Uterus (tissue), 4 donors: Measurements from ENCODE around the gene NAV2. TPM values are rescaled to one million over a fixed set of nuclear protein-coding genes. Genes with fewer than 3 reads are reported as not detected.

ENCODE experiments used
- DNase-seq, 2 donors: peaks; one replicate each; pipeline ENCODE4 v3.0.0-alpha.2; 2019 to 2020
- H3K27ac ChIP-seq, 2 donors: fragments of 200-600 bp; sonication (generic); 1 replicate in 1 of 2; 2 replicates in 1 of 2; pipeline ENCODE4 v1.5.1; 2016 to 2018
- H3K27me3 ChIP-seq, 2 donors: fragments of 200-600 bp; sonication (generic); one replicate each; pipeline ENCODE4 v1.5.1; 2018 to 2019; ENCODE audit warnings: control low read depth in 1 of 2
- H3K36me3 ChIP-seq, 2 donors: fragments of 200-600 bp; sonication (generic); one replicate each; pipeline ENCODE4 v1.5.1; 2019; ENCODE audit warnings: control low read depth in 1 of 2
- H3K4me1 ChIP-seq, 2 donors: fragments of 200-600 bp; sonication (generic); one replicate each; pipeline ENCODE4 v1.5.1; 2018 to 2019; ENCODE audit warnings: control low read depth in 1 of 2
- H3K4me3 ChIP-seq, 2 donors: fragments of 200-600 bp; sonication (generic); 1 replicate in 1 of 2; 2 replicates in 1 of 2; pipeline ENCODE4 v1.5.1; 2018 to 2019; ENCODE audit warnings: mild to moderate bottlenecking in 1 of 2
- H3K9me3 ChIP-seq, 2 donors: fragments of 200-600 bp; sonication (generic); one replicate each; pipeline ENCODE4 v1.5.1; 2019; ENCODE audit warnings: control low read depth in 1 of 2
- POLR2A ChIP-seq, 2 donors: fragments of 450-650 bp; IDR thresholded peaks; one replicate each; pipeline ENCODE4 v1.6.1; 2016; ENCODE audit warnings: antibody characterized with exemption in 2 of 2, mild to moderate bottlenecking in 1 of 2, moderate library complexity in 1 of 2
- intact Hi-C: fragments of 100-400 bp; cut with DNase I; formaldehyde crosslinking; loops from one replicate; pipeline ENCODE4 v1.15.1; 2023; ENCODE audit warnings: low total_unique reads
- total RNA-seq, 4 donors: library from RNA; depleted of rRNA in 3 of 4; stranded (reverse); fragments of >200 nt in 3 of 4; gene quantifications; one replicate each; pipeline versions ENCODE4 v1.1.0 to v1.2.4, GENCODE V29; 2014 to 2023
- TF ChIP-seq, protein P1 (sequence below), 4 experiments: fragments of 200-600 bp in 2 of 4; fragments of 450-650 bp in 2 of 4; sonication (generic) in 2 of 4; IDR thresholded peaks; one replicate each; pipeline ENCODE4 v1.5.1; 2016 to 2019; ENCODE audit warnings: antibody characterized with exemption in 4 of 4, mild to moderate bottlenecking in 2 of 4, moderate library complexity in 1 of 4
- donor health status: DM: yes; HTN: yes; CAD: no.

The NAV2 gene
- total RNA-seq, 4 donors from 2014 or later, result 2.6 to 31.6 (median 5.7) TPM

DNA sequence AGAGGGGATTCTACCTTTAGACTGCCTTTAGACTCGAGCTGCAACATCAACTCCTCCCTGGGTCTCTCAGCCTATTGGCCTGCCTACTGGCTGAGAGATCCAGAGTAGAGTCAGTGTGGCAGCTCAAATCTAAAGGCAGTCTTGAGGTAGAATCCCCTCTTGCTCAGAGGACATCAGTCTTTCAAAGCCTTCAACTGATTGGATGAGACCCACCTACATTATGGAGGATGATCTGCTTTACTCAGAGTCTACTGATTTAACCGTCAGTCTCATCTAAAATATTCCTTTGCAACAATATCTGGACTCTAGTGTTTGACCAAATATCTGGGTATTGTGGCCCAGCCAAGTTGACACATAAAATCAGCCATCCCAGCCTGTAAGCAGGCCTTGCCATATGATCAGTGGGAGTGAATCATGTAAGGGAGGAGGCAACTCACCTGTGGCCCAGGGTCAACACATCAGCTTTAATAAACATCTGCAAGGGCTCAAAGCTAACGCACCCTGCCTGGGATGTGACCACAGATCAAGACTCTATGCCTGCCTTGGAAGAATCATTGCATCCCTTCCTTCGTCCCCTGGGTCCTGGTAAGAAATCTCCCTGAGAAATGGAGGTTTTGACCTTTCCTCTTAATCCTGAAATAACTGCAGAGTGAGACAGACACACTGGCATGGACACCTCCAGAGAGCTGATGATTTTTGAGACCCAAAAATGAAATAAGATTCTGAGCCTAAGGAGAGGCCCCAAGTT is 249.6 kb downstream of the NAV2 start:
- no peak overlapping the region for H3K4me3 ChIP-seq
- TF ChIP-seq, protein P1, sequence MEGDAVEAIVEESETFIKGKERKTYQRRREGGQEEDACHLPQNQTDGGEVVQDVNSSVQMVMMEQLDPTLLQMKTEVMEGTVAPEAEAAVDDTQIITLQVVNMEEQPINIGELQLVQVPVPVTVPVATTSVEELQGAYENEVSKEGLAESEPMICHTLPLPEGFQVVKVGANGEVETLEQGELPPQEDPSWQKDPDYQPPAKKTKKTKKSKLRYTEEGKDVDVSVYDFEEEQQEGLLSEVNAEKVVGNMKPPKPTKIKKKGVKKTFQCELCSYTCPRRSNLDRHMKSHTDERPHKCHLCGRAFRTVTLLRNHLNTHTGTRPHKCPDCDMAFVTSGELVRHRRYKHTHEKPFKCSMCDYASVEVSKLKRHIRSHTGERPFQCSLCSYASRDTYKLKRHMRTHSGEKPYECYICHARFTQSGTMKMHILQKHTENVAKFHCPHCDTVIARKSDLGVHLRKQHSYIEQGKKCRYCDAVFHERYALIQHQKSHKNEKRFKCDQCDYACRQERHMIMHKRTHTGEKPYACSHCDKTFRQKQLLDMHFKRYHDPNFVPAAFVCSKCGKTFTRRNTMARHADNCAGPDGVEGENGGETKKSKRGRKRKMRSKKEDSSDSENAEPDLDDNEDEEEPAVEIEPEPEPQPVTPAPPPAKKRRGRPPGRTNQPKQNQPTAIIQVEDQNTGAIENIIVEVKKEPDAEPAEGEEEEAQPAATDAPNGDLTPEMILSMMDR (IDR thresholded peaks at IDR 0.05), result no peak
- no peak for TF ChIP-seq POLR2A (IDR thresholded peaks at IDR 0.05)
- no peaks in the 10 kb centered on the region for H3K27me3 ChIP-seq
- H3K36me3 ChIP-seq, result no peaks in the 10 kb centered on the region
- no peaks in the 10 kb centered on the region for H3K4me1 ChIP-seq
- peak overlapping the region; percentile 69 to 73 for H3K27ac ChIP-seq
- no peaks in the 10 kb centered on the region for H3K9me3 ChIP-seq
- DNase-seq, result no peak
- intact Hi-C loops, result no loop called here

DNA sequence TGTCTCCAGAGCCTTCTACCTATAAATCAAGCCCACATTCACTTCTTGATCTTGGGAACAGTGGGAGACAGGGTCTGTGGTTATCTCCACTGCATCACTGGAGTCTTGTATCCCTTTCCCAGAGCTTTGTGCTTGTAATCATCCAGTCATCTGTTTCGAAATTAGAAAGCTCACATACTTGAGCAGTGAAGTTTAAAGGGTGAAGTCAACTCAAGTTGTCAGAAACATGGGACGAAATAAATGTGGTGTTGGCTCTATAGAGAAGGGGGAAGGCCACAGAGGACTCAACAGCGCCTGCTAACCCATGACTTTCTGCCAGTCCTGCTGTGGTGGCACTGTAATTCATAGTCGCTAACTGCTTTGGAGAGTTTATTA is 250.2 kb downstream of the NAV2 start:
- H3K27ac ChIP-seq, result peak overlapping the region; percentile 69 to 73

DNA sequence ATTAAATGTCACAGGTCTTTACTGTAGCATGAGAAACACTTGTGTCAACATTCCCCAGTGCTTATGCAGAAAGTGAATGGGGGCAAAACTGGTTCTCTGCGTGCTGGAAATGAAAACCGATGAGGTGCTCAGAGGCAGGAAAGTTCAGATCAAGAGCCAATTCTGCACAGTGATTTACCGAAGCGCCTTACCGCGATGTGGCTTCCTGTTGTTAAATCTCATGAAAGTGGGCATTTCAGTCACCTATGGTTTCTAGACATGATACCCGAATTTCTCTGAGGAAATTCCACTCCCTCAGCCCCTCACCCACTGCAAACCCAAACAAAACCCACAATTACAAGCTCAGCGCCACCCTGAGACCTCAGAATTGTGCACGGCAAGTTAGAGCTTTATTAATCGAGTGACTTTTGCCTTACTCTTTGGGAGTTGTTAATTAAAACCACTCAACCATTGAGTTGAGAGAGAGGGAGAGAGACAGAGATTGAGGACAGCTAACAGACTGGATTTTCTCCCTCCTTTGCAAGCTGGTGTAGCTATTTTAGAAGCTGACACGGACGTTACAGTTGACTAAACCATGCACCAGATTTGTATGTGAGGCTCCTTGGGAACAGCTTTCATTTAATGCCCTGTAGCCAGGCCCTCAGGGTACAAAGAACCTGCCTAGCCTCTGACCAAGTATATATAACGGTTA is 251.2 kb downstream of the NAV2 start:
- H3K36me3 ChIP-seq, result no peaks in the 10 kb centered on the region
- TF ChIP-seq, protein P1 (IDR thresholded peaks at IDR 0.05), result no peak
- TF ChIP-seq POLR2A (IDR thresholded peaks at IDR 0.05), result no peak
- H3K27me3 ChIP-seq, result no peaks in the 10 kb centered on the region
- intact Hi-C loops, result no loop called here
- H3K9me3 ChIP-seq, result no peaks in the 10 kb centered on the region
- H3K27ac ChIP-seq, result peak overlapping the region; percentile 69 to 73
- H3K4me1 ChIP-seq, result no peaks in the 10 kb centered on the region
- DNase-seq, result no peak
- no peak overlapping the region for H3K4me3 ChIP-seq

More for the DNA sequence above, 250.2 kb downstream of the NAV2 start:
- DNase-seq, result no peak
- no peaks in the 10 kb centered on the region for H3K4me1 ChIP-seq
- no peaks in the 10 kb centered on the region for H3K27me3 ChIP-seq
- TF ChIP-seq, protein P1 (IDR thresholded peaks at IDR 0.05), result no peak
- TF ChIP-seq POLR2A (IDR thresholded peaks at IDR 0.05), result no peak
- intact Hi-C loops, result no loop called here
- H3K4me3 ChIP-seq, result no peak overlapping the region
- no peaks in the 10 kb centered on the region for H3K9me3 ChIP-seq
- H3K36me3 ChIP-seq, result no peaks in the 10 kb centered on the region

DNA sequence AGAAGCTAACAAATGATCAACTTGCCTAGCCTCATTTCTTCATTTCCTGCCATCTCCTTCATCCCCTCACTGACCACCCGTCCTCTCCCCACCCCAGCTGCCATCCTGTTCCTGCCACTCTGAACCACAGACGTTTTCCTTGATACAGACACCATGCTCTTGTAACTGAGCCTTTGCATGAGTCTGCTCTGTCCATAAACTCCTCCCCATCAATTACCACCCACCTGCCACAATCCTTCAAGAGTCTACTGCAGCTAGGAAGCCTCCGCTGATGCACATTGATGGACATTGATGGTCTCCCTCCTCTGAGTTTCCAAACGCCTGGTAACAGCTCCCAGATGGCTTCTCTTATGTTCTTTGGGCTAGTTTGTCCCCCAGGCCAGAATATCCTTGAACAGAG is 253.8 kb downstream of the NAV2 start:
- intact Hi-C loops, result no loop called here
- H3K36me3 ChIP-seq, result no peaks in the 10 kb centered on the region
- H3K27ac ChIP-seq, result no peak overlapping the region
- H3K4me3 ChIP-seq, result no peak overlapping the region
- H3K27me3 ChIP-seq, result no peaks in the 10 kb centered on the region
- DNase-seq, result no peak
- H3K9me3 ChIP-seq, result no peaks in the 10 kb centered on the region
- no peaks in the 10 kb centered on the region for H3K4me1 ChIP-seq
- TF ChIP-seq, protein P1 (IDR thresholded peaks at IDR 0.05), result no peak
- TF ChIP-seq POLR2A (IDR thresholded peaks at IDR 0.05), result no peak

DNA sequence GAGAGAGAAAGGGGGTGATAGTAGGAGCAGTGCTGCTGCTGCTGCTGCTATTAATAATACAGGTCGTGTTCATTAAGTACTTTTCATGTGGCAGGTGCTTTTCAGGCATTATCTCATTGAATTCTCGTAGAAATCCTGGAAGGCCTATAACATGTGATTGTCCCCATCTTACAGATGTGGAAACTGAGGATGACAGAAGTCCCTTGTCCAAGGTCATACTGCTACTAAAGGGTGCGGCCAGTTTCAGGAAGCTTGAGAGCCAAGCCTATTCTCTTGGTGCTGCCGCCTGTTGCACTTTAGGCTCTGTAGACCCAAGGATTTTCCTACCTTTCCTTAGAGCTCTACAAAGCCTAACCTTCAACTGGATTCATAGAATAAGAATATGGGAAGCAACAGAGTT is 254.3 kb downstream of the NAV2 start:
- Histone ChIP-seq H3K27ac (no peak overlapping the region), H3K36me3 (no peaks in the 10 kb centered on the region), H3K4me3 (no peak overlapping the region), H3K27me3 (no peaks in the 10 kb centered on the region), H3K9me3 (no peaks in the 10 kb centered on the region), H3K4me1 (no peaks in the 10 kb centered on the region)
- TF ChIP-seq, protein P1 (IDR thresholded peaks at IDR 0.05), result no peak
- no peak for TF ChIP-seq POLR2A (IDR thresholded peaks at IDR 0.05)
- DNase-seq, result no peak
- intact Hi-C loops, result no loop called here
